ENCODE data around the gene GNB1L.

Gene GNB1L

GRCh38 chr22:19826619-19826950 is 28.1 kb downstream of the GNB1L start:
- in situ Hi-C loops (cut with HindIII; ENCODE audit: low sequenced_read_pairs) = no loop called here

- in situ Hi-C loops (cut with HindIII; ENCODE audit: low sequenced_read_pairs) = no loop called here
These were observed 28.6 kb downstream of the GNB1L start for GRCh38 chr22:19825904-19826618.

GRCh38 chr22:19824926-19825339 is 29.7 kb downstream of the GNB1L start:
- in situ Hi-C loops (cut with HindIII; ENCODE audit: low sequenced_read_pairs) = no loop called here

- in situ Hi-C loops (cut with HindIII; ENCODE audit: low sequenced_read_pairs) = no loop called here
These were observed 30.3 kb downstream of the GNB1L start for GRCh38 chr22:19824212-19824925.

GRCh38 chr22:19823902-19824211 is 30.8 kb downstream of the GNB1L start:
- in situ Hi-C loops (cut with HindIII; ENCODE audit: low sequenced_read_pairs) = no loop called here

- in situ Hi-C loops (cut with HindIII; ENCODE audit: low sequenced_read_pairs) = no loop called here
These were observed 31.3 kb downstream of the GNB1L start for GRCh38 chr22:19823191-19823901.

- in situ Hi-C loops (cut with HindIII; ENCODE audit: low sequenced_read_pairs) = no loop called here
These were observed 32.2 kb downstream of the GNB1L start for GRCh38 chr22:19822301-19823117.

- in situ Hi-C loops (cut with HindIII; ENCODE audit: low sequenced_read_pairs) = no loop called here
These were observed 33.0 kb downstream of the GNB1L start for GRCh38 chr22:19821523-19822300.

- in situ Hi-C loops (cut with HindIII; ENCODE audit: low sequenced_read_pairs) = no loop called here
These were observed 33.7 kb downstream of the GNB1L start for GRCh38 chr22:19820880-19821522.

GRCh38 chr22:19819911-19820879 is 34.5 kb downstream of the GNB1L start:
- in situ Hi-C loops (cut with HindIII; ENCODE audit: low sequenced_read_pairs) = no loop called here

GRCh38 chr22:19819208-19819910 is 35.3 kb downstream of the GNB1L start:
- in situ Hi-C loops (cut with HindIII; ENCODE audit: low sequenced_read_pairs) = no loop called here

GRCh38 chr22:19818324-19819207 is 36.1 kb downstream of the GNB1L start:
- in situ Hi-C loops (cut with HindIII; ENCODE audit: low sequenced_read_pairs) = no loop called here

GRCh38 chr22:19816372-19817119 is 38.1 kb downstream of the GNB1L start:
- in situ Hi-C loops (cut with HindIII; ENCODE audit: low sequenced_read_pairs) = no loop called here

GRCh38 chr22:19815823-19816290 is 38.8 kb downstream of the GNB1L start:
- in situ Hi-C loops (cut with HindIII; ENCODE audit: low sequenced_read_pairs) = no loop called here

GRCh38 chr22:19815093-19815822 is 39.4 kb downstream of the GNB1L start:
- in situ Hi-C loops (cut with HindIII; ENCODE audit: low sequenced_read_pairs) = no loop called here

GRCh38 chr22:19814428-19814827 is 40.2 kb downstream of the GNB1L start:
- in situ Hi-C loops (cut with HindIII; ENCODE audit: low sequenced_read_pairs) = loop anchor here (5.0 kb wide), 1 partner anchor 78 kb away; no protein-coding TSS in a partner anchor
